ENCODE results near the gene PYHIN1. TPM values are rescaled to one million over a fixed set of nuclear protein-coding genes. Genes with fewer than 3 reads are reported as not detected.

Gene PYHIN1
- total RNA-seq, 2 experiments from 2014 or later = 18.8 to 25.2 TPM

Other genes with a start within 250 kb of the PYHIN1 start
- gene SPTA1, start 244.8 kb upstream of the PYHIN1 start, total RNA-seq = not detected
- not detected for gene OR6K2, start 230.9 kb upstream of the PYHIN1 start, total RNA-seq
- gene OR6K3, start 210.8 kb upstream of the PYHIN1 start, total RNA-seq = not detected
- not detected for gene OR6K6, start 176.8 kb upstream of the PYHIN1 start, total RNA-seq
- gene OR6N1, start 159.4 kb upstream of the PYHIN1 start, total RNA-seq = not detected
- gene OR6N2, start 150.3 kb upstream of the PYHIN1 start, total RNA-seq = not detected
- not detected for gene MNDA, start 100.2 kb upstream of the PYHIN1 start, total RNA-seq
- gene IFI16, start 78.4 kb downstream of the PYHIN1 start, total RNA-seq = 100 to 1,000 TPM; 300 to 342 TPM
- 1 to 10 TPM; 4.2 to 5.7 TPM for gene AIM2, start 145.2 kb downstream of the PYHIN1 start, total RNA-seq
- not detected for gene CADM3, start 240.1 kb downstream of the PYHIN1 start, total RNA-seq